Central memory CD4-positive, alpha-beta T cell (primary cell): ENCODE measurements around the gene CDH23.

Source experiments
- DNase-seq: peaks from one replicate; pipeline ENCODE4 v3.0.0; 2022

CDH23 gene

GRCh38 chr10:71788954-71789353 is 392.2 kb downstream of the CDH23 start:
- no peak for DNase-seq

DNA sequence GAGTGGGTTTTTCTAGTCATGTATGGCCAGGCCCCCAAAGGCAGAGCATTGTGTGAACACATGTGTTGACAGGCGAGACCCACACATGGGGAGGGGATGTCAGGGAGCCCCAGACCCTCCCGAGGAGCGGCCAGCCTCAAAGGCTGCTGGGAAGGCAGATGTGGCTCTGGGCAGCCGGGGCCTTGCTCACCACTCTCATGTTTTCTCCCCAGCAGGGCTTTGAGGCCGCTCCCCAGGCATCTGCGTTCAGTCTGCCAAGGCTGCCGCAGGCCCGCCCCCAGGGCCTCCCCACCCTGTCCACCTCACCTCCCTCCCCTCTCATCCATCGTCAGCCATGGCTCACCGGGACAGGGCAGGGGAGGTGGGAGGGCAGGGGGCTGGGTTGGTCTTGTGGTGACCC is 393.2 kb downstream of the CDH23 start:
- DNase-seq, result no peak

DNA sequence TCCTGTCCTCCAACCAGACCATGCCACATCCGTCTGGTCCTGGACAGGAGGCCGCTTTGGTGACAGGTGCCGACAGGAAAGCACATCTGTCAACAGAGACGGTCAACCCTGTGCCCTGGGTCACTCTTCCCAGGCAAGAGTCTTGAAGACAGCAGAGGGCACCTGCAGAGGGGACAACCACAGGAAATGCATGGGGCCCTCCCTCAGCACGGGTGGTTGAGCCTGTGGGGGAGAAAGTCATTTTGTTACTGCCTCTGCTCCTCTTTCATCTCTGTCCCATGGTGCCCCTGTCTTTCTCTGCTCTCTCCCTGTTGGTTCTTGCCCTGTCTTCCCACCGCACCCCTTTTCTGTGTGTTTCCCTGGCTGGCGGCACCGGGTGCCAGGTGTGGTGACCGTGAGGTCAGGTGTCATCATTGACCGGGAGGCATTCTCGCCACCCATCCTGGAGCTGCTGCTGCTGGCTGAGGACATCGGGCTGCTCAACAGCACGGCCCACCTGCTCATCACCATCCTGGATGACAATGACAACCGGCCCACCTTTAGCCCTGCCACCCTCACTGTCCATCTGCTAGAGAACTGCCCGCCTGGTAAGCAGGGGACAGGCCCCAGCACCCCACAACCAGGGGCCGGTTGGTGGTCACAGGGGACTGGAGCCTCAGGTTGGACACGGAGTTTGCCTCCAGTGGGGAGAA is 394.2 kb downstream of the CDH23 start:
- no peak for DNase-seq

- DNase-seq, result no peak
Observed at GRCh38 chr10:71795248-71795647, 398.5 kb downstream of the CDH23 start.

DNA sequence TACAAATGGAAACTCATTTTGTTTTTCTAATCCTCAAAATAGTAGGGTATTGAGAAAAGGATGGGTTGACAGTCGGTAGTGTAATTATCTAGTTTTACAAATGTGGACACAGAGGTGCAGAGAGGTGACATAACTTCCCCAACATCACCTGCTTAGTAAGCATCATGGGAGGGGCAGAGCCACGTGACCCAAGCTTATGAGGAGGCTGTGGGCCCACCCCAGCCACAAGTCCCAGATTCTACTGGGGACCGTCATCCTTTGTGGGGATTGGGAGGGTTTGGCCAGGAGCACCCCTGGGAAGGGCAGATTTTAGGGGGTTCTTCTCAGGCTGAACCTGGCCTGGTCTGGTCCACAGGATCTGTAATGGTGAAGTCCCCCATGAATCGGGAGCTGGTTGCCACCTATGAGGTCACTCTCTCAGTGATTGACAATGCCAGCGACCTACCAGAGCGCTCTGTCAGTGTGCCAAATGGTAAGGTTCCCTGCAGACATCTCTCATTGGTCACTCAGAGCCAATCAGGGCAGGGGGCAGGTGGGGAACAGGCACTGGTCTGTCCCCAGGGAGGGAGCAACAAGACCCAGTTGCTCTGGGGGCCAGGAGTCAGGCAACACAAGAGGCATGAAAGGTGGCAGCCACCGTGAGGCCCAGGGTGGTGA is 400.2 kb downstream of the CDH23 start:
- DNase-seq, result no peak

GRCh38 chr10:71797533-71798307 is 401.0 kb downstream of the CDH23 start:
- DNase-seq, result no peak

DNA sequence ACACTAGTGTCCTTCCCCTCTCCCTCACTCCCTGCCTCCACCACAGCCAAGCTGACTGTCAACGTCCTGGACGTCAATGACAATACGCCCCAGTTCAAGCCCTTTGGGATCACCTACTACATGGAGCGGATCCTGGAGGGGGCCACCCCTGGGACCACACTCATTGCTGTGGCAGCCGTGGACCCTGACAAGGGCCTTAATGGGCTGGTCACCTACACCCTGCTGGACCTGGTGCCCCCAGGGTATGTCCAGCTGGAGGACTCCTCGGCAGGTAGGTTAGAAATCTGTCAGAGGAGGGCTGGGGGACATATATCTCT is 401.5 kb downstream of the CDH23 start:
- no peak for DNase-seq

GRCh38 chr10:71799112-71799511 is 402.4 kb downstream of the CDH23 start:
- DNase-seq, result no peak

GRCh38 chr10:71799608-71800453 is 403.1 kb downstream of the CDH23 start:
- DNase-seq, result no peak

GRCh38 chr10:71801361-71801760 is 404.6 kb downstream of the CDH23 start:
- DNase-seq, result no peak

DNA sequence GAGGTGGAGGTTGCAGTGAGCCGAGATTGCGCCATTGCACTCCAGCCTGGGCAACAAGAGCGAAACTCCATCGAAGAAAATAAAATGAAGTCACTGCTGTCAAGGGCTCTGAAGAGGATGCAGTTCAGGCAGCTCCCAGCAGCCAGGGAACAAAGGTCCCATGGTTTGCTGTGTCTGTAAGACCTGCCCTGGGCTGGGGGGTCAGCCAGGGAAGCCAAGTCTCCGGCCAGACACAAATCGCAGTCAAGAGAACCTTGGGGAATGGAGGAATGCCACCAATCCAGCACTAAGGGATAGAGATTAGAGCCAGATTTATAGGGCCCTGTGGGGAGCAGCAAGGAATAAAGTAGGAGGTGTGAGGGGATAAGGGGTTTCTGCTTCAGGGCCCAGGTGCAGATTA is 405.5 kb downstream of the CDH23 start:
- no peak for DNase-seq

GRCh38 chr10:71802715-71803488 is 406.2 kb downstream of the CDH23 start:
- no peak for DNase-seq

DNA sequence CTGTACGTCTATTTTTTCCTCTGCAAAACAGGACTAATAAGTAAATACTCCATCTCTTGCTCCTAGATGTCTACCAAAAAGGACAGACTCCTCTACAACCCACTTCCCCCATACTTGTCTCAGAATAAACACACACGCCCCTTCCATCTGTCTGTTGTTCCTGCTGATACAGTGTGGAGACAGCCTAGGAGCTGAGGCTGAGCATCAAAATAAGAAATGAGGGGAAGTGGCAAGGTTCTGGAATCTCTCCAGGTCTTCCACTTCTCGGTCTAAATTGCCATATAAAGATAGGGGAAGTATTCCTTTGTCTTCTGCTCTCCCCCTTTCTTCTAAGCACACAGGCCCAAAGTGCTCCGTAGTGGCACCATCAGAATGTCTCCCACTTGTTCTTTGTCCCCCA is 407.4 kb downstream of the CDH23 start:
- no peak for DNase-seq

GRCh38 chr10:71805776-71806703 is 409.3 kb downstream of the CDH23 start:
- no peak for DNase-seq

- no peak for DNase-seq
Observed at GRCh38 chr10:71806704-71807556, 410.2 kb downstream of the CDH23 start.

DNA sequence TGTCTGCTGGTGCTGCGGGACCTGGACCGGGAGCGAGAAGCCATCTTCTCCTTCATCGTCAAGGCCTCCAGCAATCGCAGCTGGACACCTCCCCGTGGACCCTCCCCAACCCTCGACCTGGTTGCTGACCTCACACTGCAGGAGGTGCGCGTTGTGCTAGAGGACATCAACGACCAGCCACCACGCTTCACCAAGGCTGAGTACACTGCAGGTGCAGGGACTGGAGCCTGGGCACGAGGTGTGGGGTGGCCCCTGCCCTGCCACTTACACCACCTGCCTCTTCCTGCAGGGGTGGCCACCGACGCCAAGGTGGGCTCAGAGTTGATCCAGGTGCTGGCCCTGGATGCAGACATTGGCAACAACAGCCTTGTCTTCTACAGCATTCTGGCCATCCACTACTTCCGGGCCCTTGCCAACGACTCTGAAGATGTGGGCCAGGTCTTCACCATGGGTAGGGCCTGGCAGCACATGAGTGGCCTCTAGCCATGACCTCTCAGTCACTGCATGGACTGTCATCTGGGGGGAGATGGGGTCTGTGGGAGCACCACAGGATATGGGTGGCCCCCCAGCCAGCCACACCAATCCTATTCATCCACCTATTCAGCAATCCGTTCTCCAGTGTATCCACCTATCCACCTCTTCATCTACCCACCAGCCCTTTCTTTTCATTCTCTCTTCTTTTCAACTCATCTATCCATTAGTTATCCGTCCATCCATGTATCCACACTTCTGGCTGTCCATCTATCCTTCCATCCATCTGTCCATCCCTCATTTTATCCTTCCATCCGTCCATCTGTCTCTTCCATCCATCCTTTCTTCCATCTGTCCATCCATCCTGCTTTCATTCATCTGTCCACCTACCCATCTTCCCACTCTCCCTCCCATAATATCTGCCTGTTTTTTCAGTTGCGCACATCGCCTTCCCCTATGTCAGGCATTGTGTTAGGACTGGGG is 411.1 kb downstream of the CDH23 start:
- no peak for DNase-seq

DNA sequence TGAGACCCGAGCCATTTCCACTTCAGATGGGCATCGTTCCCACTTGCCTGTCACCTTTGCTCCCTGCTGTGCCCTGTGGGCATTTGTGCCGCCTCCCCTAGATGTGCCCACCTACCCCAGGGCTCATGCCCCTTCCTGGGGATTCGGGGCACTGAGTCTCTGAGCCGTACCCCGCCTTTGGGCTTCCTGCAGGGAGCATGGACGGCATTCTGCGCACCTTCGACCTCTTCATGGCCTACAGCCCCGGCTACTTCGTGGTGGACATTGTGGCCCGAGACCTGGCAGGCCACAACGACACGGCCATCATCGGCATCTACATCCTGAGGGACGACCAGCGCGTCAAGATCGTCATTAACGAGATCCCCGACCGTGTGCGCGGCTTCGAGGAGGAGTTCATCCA is 412.9 kb downstream of the CDH23 start:
- no peak for DNase-seq

DNA sequence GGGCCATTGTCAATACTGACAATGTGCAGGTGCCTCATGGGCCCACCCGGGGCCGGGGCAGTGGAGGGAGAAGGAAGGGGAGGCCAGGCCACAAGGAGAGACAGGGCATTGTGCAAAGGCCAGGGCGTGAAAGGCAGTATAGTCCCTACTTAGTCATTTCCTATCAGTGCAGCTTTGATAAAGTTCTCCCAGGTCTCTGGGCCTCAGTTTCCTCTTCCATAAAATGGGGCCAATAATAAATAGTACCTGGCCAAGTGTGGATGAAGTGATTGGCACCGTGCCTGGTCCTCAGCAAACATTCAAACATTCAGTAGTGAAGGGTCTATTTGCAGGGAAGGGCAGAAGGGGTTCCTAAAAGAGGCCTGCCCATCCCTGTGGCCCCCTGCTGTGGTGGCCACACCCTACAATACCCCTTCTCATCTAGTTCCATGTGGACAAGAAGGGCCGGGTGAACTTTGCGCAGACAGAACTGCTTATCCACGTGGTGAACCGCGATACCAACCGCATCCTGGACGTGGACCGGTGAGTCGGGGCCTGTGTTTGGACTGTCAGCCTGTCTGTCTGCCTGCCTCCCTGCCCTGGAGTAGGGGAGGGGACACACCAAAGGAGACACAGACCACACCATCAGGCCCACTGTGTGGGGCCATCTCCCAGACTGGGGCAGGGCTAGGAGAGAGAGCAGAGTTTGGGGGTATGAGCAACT is 413.5 kb downstream of the CDH23 start:
- no peak for DNase-seq
